ENCODE results near the gene ANKRD39. TPM values are rescaled to one million over a fixed set of nuclear protein-coding genes. Genes with fewer than 3 reads are reported as not detected.

ANKRD39 gene
- total RNA-seq, 1 donor from 2014 or later, result 31.9 TPM

DNA sequence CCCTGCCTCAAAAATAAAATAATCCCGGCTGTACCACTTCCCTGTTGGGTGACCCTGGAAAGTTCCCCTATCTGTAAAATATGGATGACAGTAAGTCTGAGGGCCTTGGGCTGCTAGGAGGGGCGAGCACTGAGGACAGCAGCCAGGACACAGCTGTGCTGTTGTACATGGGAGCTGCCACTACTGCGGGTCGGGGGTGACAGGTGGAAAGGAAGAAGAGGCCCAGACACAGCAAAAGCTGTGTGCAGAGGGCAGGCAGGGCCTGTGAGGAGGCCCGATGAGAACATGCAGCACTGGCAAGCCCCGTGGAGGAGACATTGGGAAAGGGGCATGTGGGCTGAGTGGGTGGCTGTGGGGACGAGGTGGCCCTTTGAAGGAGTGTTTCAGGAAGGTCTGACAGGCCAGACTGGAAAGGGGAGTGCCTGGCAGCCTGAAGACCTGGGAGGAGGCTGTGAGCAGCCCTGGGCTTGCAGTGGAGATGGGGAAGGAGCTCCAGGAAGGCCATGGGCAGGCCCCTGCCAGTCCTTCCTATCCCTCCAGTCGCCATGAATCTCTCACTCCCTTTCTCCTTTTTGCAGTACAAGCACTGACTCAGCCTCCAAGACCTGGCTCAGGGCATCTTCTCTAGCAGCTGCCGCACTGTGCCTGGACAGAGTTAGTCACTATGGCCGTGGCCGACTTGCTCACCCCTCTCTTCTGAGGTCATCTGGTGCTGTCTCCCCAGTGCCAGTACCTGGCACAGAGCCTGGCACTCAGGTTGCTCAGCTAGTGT is 41.0 kb upstream of the ANKRD39 start:
- TF ChIP-seq, protein P1, sequence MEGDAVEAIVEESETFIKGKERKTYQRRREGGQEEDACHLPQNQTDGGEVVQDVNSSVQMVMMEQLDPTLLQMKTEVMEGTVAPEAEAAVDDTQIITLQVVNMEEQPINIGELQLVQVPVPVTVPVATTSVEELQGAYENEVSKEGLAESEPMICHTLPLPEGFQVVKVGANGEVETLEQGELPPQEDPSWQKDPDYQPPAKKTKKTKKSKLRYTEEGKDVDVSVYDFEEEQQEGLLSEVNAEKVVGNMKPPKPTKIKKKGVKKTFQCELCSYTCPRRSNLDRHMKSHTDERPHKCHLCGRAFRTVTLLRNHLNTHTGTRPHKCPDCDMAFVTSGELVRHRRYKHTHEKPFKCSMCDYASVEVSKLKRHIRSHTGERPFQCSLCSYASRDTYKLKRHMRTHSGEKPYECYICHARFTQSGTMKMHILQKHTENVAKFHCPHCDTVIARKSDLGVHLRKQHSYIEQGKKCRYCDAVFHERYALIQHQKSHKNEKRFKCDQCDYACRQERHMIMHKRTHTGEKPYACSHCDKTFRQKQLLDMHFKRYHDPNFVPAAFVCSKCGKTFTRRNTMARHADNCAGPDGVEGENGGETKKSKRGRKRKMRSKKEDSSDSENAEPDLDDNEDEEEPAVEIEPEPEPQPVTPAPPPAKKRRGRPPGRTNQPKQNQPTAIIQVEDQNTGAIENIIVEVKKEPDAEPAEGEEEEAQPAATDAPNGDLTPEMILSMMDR (conservative IDR thresholded peaks at IDR 0.05; ENCODE audit: low read depth, low read length), result no peak

DNA sequence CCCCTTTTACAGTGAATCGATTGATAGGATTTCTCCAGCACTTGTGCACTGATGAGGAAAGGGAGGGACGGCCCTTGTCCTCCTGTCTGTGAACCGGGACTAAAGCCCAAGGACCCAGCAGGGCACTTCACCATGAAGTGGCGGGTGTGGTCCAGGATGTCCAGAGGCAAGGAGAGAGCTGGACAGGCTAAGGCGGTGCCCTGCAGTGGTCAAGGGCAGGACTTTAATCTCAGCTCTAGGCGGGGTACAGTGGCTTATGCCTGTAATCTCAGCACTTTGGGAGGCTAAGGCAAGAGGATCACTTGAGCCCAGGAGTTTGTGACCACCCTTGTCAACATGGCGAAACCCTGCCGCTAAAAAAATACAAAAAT is 40.3 kb upstream of the ANKRD39 start:
- H3K4me3 ChIP-seq (ENCODE audit: low read depth, low read length), result no peak overlapping the region
- TF ChIP-seq, protein P1 (conservative IDR thresholded peaks at IDR 0.05; ENCODE audit: low read depth, low read length), result no peak
- no peak for DNase-seq (ENCODE audit: low read depth)

More for the DNA sequence above, 41.0 kb upstream of the ANKRD39 start:
- peak; percentile 15 for DNase-seq (ENCODE audit: low read depth)
- H3K4me3 ChIP-seq (ENCODE audit: low read depth, low read length), result no peak overlapping the region

DNA sequence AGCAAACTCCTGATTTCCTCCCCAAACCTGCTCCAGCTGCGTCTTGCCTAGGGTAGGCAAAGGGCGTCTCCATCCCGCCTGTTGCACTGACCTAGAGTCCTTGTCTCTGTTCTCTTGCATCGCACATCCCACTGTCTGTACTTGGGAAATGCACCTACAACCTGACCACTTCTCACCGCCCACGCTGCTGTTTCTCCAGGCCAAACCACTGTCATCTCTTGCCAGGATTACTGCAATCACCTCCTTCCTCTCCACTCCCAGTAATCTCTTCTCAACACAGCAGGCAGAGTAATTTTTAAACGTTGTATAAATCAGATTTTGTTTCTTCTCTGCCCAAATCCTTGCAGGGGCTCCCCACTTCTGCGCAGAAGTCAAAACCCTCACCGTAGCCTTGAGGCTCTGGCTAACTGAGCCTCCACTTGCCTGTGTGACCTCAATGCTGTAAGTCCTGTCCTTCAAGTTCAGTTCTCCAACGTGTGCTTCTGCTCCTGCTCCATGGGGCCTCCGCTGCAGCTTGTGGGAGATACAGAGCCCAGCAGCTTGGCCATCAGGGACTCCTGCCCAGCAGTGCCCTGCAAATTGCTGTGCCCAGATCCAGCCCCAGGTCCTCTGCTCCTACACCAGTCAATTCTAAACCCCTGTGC is 39.8 kb upstream of the ANKRD39 start:
- TF ChIP-seq, protein P1 (conservative IDR thresholded peaks at IDR 0.05; ENCODE audit: low read depth, low read length), result no peak
- H3K4me3 ChIP-seq (ENCODE audit: low read depth, low read length), result no peak overlapping the region
- no peak for DNase-seq (ENCODE audit: low read depth)

DNA sequence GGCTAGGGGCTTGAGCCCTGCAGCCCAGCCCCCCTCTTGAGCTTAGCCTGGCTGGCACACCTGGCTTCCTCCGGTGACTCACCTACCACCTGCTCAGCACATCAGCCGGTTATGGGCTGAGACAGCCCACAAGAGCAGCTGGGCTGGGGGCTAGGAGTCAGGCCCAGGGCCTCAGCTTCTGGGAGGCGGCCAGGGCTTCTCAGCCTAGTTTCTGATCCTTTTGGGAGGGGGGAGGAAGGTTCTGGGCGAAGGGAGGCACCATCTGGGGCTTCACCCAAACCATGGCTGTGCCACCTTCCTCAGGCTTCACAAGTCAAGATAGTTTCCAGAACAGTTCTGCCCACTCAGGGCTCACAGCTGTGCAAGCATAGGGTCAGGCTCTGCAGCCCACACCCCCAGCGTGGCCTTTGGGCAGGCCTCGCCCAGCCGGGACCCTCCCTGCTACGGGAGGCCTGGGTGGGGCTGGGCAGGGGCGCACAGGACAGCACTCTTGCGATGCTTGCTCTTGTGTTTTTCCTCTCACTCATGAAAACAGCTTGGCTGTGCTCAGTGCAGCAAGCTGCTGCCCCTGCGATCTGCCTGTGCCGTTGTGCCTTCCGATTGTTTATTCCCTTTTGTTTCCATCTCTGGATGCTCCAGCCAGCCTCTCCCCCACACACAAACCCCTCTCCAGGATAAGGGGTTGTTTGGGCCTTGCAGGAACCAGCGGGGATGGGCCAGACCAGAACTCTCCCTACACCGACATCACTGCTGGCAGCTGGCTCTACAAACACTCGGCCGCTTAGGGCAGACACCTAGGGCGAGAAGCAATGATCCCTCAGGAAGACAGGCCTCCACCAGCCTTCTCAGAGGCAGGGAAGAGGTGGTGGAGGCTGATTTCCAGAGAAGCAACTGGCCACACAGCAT is 38.2 kb upstream of the ANKRD39 start:
- TF ChIP-seq, protein P1 (conservative IDR thresholded peaks at IDR 0.05; ENCODE audit: low read depth, low read length), result no peak
- DNase-seq (ENCODE audit: low read depth), result no peak

DNA sequence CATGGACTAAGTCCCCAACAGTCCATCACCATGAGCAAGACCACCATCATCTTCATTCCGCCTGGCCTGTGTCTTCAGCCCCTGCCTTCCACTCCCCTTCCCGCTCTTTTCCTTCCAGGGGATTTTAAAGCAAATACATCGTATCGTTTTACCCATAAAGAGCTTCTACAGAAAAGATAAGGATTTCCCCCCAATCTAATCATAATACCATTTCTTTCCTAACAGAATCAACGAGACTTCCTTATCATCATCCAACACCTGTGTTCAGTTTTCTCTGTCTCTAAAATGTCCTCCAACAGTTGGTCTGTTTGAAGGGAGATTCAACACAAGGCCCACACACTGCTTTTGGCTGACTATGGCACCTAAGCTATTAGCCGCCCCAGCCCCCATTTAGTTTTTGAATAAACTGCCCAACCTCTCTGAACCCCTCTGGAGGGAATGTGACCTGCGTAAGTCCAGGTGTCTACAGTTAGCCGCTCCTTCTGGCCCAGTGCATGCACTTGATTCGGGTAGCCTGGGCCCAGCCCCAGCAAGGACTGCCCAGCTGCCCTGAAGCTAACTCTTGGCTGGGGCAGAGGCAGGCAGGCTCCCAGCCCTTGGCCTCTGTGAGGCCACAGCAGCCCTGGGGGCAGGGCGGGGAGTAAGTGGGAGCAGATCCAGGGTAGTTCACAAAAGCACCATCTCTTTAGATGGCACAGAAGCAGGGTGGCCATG is 37.4 kb upstream of the ANKRD39 start:
- TF ChIP-seq, protein P1 (conservative IDR thresholded peaks at IDR 0.05; ENCODE audit: low read depth, low read length), result no peak
- no peak for DNase-seq (ENCODE audit: low read depth)
- H3K4me3 ChIP-seq (ENCODE audit: low read depth, low read length), result no peak overlapping the region

More for the DNA sequence above, 38.2 kb upstream of the ANKRD39 start:
- no peak overlapping the region for H3K4me3 ChIP-seq (ENCODE audit: low read depth, low read length)

DNA sequence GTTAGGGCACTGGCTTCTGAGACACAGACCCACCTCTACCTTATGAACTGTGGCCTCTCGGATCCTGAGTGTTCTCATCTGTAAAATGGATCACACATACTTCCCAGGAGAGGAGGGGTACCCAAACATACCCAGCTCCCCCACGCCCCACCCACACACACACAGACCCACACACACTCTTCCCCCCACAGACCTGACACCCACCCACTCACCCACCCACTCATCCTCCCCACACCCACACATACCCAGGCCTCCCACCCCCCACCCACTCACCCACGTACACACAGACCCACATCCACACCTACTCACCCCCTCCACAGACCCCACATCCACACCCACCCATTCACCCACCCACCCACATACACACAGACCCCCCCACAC is 36.3 kb upstream of the ANKRD39 start:
- H3K4me3 ChIP-seq (ENCODE audit: low read depth, low read length), result no peak overlapping the region
- TF ChIP-seq, protein P1 (conservative IDR thresholded peaks at IDR 0.05; ENCODE audit: low read depth, low read length), result no peak
- no peak for DNase-seq (ENCODE audit: low read depth)

All from epithelial cell of proximal tubule (primary cell).